Epidermal melanocyte (primary cell): ENCODE data around the gene FBLN2.

Experiments
- DNase-seq: peaks from one replicate; pipeline ENCODE4 v3.0.0; 2011; ENCODE audit warnings: low spot score; ENCODE audit not compliant: insufficient read length

The FBLN2 gene

GRCh38 chr3:13598926-13599886 is 50.3 kb downstream of the FBLN2 start:
- DNase-seq: peak; percentile 67

GRCh38 chr3:13599887-13600450 is 51.0 kb downstream of the FBLN2 start:
- DNase-seq: no peak

- no peak for DNase-seq
These were observed 52.2 kb downstream of the FBLN2 start for GRCh38 chr3:13600950-13601691.

DNA sequence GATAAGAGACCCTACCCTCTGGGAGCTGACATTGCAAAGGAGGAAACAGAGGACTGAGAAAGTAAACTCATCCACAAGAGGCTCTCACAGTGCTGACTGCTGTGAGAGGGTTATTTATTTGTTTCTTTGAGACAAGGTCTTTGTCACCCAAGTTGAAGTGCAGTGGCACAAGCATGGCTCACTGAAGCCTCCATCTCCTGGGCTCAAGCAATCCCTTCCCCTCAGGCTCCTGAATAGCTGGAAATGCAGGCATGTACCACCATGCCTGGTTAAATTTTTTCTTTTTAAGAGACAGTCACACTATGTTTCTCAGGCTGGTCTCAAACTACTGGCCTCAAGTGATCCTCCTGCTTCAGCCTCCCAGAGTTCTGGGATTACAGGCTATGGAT is 52.8 kb downstream of the FBLN2 start:
- no peak for DNase-seq

GRCh38 chr3:13605555-13605954 is 56.6 kb downstream of the FBLN2 start:
- no peak for DNase-seq

DNA sequence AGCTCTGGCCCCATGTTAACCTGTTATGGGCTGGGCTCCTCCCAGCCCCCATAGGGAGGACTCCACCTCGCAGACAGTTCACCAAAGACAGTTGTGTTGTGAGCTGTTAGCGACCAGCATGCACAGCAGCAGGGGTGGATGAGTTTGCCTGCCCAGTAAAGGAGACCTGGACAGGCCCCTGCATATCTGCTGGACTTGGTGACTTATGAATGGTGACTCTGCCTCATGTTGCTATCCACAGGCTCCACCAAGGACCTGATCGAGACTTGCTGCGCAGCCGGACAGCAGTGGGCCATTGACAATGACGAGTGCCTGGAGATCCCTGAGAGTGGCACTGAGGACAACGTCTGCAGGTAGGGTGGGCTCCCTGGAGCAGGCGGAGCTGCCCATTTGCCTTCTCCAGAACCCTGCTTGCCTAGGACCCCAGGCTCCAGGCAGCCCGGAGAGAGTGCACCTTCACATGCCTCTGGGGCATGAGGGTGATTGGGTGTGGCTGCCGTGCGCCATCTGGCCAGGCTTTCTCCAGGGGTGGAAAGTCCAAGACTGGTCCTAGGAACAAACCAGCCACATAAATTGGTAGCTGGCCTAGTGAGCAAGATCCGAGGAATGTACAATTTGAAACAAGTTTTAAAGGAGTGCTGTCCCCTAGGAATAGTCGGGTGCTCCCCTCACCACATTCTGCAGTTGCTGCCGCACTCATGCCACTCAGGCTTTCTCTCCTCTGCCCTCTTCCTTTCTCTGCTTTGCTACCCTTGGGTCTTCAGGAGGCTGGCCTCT is 59.1 kb downstream of the FBLN2 start:
- DNase-seq: no peak

- DNase-seq: no peak
These were observed 60.2 kb downstream of the FBLN2 start for GRCh38 chr3:13608969-13609725.

- DNase-seq: no peak
These were observed 61.2 kb downstream of the FBLN2 start for GRCh38 chr3:13610006-13610570.

DNA sequence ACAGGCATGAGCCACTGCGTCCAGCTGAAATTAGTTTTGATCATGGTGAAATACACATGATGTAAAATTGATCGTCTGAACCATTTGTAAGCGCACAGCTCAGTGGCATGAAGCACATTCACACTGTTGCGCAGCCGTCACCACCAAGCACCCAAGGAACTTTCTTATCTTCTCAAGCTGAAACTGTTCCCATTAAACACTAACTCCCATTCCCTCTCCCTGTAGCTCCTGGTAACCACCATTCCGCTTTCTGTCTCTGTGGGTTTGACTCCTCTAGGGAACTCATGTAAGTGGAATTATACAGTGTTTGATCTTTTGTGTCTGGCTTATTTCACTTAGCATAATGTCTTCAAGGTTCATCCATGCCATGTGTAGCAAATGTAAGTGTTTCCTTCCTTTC is 62.3 kb downstream of the FBLN2 start:
- no peak for DNase-seq

DNA sequence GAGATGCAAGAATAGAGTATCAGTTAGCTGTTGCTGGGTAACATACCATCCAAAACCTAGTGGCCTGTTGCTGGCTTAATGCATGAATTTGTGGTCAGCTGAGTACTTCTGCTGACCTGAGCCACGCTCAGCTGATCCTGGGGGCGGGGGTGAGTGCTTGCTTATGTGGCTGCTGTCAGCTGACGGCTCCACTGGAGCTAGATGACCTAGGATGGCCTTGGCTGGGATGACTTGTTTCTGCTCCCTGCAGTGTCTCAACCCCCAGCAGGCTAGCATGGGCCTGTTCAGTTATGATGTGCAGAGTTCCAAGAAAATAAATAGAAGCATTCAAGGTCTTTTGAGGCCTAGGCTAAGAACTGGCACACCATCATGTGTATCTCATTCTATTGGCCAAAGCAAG is 63.9 kb downstream of the FBLN2 start:
- no peak for DNase-seq

DNA sequence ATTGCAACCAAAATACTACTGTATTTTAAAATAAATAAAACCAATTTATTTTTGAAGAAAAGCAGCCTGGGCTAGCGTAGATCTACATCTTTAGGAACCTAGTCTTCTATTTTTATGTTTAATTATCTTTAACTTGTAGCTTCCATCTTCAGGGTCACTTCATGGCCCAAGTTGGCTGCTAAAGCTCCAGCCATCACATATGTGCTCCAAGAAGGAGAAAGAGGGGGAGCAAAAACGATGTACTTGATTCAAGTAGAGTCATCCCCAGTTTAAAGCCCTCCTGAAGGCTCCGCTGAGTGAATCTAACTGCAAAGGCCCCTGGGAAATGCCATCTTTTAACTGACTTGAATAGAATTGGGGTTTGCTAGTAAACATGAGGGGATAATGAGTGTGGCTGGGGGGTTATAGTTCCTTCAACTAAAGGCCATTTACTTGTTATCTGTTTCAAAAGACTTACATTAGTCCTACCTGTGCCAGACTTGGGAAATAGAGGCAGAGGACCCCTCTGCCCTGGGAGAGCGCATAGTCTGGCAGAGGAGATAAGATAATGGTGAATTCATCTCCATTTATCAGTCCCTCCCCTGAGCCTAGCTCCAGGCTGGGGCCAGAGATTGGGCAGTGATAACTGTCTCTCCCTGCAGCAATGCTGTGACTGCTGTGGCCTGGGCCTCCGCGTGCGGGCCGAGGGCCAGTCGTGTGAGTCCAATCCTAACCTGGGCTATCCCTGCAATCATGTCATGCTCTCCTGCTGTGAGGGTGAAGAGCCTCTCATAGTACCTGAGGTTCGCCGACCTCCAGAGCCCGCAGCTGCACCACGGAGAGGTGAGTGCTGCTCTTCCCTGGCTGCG is 64.6 kb downstream of the FBLN2 start:
- no peak for DNase-seq

DNA sequence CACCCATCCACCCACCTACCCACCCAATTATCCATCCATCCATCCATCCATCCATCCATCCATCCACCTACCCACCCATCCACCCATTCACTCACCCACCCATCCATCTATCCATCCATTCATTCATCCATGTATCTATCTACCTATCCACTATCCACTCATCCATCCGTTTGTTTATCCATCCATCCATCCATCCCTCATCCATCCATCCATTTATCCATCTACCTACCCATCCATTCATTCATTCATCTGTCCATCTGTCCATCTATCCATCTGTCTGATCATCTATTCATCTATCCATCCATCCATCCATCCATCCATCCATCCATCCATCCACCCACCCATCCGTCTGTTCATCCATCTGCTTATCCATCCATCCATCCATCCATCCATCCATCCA is 65.7 kb downstream of the FBLN2 start:
- no peak for DNase-seq

DNA sequence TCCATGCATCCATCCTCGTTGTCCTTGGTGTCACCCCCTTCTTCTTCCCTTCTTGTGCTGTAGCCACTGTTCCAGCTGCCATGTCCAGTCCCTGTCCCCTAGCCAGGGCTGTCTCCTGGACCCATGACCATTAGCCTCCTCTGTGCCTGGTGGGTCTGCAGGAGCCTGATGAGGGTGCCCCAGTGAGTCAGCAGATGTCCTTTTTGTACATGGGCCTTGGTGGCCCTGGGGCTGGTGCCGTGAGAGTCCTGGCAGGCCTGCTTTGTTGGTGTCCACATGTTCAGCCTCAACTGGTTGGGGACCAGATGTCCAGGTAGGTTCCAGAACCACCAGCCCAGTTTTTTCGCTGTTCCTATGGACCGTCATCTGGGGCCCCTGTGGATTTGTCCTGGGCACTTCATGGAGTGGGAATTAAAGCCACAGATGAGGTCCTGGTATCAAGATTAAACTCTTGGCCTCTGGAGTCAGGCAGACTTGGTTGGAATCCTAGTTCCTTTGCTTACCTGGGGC is 66.1 kb downstream of the FBLN2 start:
- no peak for DNase-seq

DNA sequence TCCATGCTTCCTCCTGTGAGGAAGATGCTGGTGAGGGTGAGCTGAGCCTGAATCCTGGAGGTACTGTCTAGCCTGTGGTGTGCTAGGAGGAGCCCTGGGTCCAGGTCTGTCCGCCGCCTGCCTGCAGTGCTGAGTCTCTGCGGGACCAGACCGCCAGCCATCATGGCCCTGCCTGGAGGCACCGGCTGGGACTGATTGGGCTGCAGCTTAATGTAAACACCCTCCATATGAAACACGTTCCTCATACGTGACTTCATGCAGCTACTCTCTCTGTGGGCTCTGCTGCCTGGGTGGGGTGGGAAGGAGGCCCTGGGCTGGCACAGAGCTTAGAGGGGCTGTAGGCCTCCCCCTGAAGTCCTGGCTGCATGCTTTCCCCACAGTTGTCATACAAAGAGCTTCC is 67.4 kb downstream of the FBLN2 start:
- DNase-seq: no peak

- no peak for DNase-seq
These were observed 68.3 kb downstream of the FBLN2 start for GRCh38 chr3:13617097-13617738.

GRCh38 chr3:13617981-13618380 is 69.1 kb downstream of the FBLN2 start:
- DNase-seq: no peak

DNA sequence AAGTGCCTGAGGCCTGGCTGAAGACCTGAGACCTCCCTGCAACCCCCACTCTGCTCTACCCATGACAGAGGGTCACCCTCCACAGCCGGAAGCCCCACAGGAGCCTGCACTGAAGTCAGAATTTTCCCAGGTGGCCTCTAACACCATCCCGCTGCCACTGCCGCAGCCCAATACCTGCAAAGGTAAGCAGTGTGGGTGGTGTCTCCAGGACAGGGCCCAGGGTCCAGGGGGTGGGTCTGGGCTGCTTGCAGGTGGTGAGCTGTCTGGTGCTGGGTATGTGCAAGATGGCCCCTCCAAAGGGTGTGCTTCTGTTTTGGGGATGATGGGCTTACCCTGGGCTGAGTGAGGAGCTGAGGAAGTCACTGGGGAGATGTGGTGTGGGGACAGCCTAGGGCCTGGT is 69.9 kb downstream of the FBLN2 start:
- DNase-seq: no peak

DNA sequence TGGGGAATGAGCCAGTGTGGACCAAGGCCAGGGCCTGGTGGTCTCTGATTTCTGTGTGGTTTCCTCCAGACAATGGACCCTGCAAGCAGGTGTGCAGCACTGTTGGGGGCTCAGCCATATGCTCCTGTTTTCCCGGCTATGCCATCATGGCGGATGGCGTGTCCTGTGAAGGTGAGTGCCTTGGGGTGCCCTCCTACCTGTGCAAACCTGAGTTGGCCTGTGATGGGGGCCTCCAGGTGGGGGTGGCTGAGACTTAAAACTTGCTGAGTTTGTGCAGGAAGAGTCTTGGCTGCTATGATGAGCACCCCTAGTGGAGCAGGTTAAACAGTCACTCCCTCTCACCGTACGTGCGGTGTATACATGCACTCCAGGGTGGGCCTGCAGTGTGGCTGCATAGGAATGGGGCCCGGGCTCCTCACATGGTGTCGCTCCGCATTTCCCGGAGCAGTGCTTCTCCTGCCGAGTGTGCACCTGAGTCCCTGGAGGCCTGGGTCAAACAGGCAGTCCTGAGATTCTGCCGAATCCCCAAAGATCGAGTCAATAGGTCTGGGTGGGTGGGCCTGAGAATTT is 70.8 kb downstream of the FBLN2 start:
- no peak for DNase-seq
